GM12874 (cell line): ENCODE results near the gene SORBS1.

ENCODE experiments used
- CTCF ChIP-seq: IDR thresholded peaks from 2 replicates; pipeline ENCODE4 v1.5.1; 2011; ENCODE audit warnings: low read depth, mild to moderate bottlenecking, control low read depth, low read length, moderate library complexity; ENCODE audit not compliant: insufficient read depth

SORBS1 gene

GRCh38 chr10:95573964-95574604, 12.9 kb upstream of the SORBS1 start:
- no peak for TF ChIP-seq CTCF

GRCh38 chr10:95573527-95573926, 12.4 kb upstream of the SORBS1 start:
- no peak for TF ChIP-seq CTCF

- no peak for TF ChIP-seq CTCF
Measured at GRCh38 chr10:95572131-95572820, 11.1 kb upstream of the SORBS1 start.

GRCh38 chr10:95571390-95571789, 10.2 kb upstream of the SORBS1 start:
- TF ChIP-seq CTCF = no peak

- TF ChIP-seq CTCF = no peak
Measured at GRCh38 chr10:95569368-95569767, 8.2 kb upstream of the SORBS1 start.

- TF ChIP-seq CTCF = no peak
Measured at GRCh38 chr10:95567903-95568630, 6.9 kb upstream of the SORBS1 start.

- TF ChIP-seq CTCF = no peak
Measured at GRCh38 chr10:95566136-95566535, 5.0 kb upstream of the SORBS1 start.
